ENCODE data around the gene IL17REL.

IL17REL gene

DNA sequence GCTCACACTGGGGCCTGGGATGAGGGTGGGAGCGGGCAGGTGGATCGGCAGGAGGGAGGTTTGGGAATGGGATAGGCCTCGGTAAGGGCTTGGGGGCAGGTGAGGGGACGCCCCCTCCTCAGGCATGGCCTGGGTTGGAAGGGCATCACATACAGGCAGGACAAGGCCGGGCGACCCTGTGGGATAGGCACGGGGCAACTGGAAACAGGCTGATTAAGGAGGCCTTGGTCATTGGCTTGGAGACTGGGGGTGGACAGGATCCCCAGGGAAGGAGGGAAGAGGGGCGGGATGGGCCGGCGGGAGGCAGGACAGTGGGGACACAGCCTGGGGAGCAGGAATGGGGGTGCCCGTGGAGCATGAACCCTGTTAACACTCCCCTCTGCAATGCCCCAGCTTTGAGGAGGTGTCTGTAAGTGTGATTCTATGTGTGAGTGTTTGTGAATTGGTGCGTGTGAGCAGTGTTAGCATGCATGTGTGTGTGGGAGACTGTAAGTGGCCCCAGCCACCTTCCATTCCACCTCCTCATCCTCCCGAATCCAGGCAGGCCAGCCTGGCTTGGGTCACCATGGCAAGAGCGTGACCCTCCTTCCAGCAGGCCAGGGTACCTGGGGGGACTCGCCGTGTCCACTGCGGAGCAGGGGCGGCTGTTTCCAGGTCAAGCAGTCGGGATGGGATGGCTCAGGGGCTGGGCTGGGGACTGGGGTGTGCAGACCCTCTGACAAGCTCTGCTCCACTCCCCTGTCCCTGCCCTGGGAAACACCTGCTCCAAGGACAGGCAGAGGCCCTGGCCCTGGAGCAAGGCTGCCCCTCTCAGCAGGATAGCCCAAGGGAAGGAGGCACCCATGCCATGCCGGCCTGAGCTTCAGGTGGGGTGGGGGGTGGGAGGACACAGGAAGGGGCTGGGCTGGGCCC is 55.4 kb downstream of the IL17REL start:
- Histone ChIP-seq H3K27ac (no peak overlapping the region), H3K9ac (ENCODE audit: insufficient read length) (no peak overlapping the region), H3K9me3 (ENCODE audit: low read depth, low read length) (no peaks in the 10 kb centered on the region), H3K36me3 (ENCODE audit: insufficient read depth, low read length) (peaks cover 6% of the 10 kb centered on the region), H3K4me3 (no peak overlapping the region)
- no peak for TF ChIP-seq EZH2 (IDR thresholded peaks at IDR 0.05)
- TF ChIP-seq FOXP2 (optimal IDR thresholded peaks at IDR 0.05; ENCODE audit: control extremely low read depth, extremely low read length, insufficient read depth) = no peak
- TF ChIP-seq POLR2AphosphoS5 (IDR thresholded peaks at IDR 0.05; ENCODE audit: borderline replicate concordance, low read depth, low read length) = no peak
- no peak for DNase-seq (ENCODE audit: low read depth, low spot score)

GRCh38 chr22:49956418-49956770 is 56.2 kb downstream of the IL17REL start:
- Histone ChIP-seq H3K4me3 (no peak overlapping the region), H3K36me3 (ENCODE audit: insufficient read depth, low read length) (peaks cover under 1% of the 10 kb centered on the region), H3K9me3 (ENCODE audit: low read depth, low read length) (no peaks in the 10 kb centered on the region), H3K27ac (no peak overlapping the region), H3K9ac (ENCODE audit: insufficient read length) (no peak overlapping the region)
- DNase-seq (ENCODE audit: low read depth, low spot score) = no peak
- TF ChIP-seq POLR2AphosphoS5 (IDR thresholded peaks at IDR 0.05; ENCODE audit: borderline replicate concordance, low read depth, low read length) (no peak), EZH2 (IDR thresholded peaks at IDR 0.05) (no peak), FOXP2 (optimal IDR thresholded peaks at IDR 0.05; ENCODE audit: control extremely low read depth, extremely low read length, insufficient read depth) (no peak)

DNA sequence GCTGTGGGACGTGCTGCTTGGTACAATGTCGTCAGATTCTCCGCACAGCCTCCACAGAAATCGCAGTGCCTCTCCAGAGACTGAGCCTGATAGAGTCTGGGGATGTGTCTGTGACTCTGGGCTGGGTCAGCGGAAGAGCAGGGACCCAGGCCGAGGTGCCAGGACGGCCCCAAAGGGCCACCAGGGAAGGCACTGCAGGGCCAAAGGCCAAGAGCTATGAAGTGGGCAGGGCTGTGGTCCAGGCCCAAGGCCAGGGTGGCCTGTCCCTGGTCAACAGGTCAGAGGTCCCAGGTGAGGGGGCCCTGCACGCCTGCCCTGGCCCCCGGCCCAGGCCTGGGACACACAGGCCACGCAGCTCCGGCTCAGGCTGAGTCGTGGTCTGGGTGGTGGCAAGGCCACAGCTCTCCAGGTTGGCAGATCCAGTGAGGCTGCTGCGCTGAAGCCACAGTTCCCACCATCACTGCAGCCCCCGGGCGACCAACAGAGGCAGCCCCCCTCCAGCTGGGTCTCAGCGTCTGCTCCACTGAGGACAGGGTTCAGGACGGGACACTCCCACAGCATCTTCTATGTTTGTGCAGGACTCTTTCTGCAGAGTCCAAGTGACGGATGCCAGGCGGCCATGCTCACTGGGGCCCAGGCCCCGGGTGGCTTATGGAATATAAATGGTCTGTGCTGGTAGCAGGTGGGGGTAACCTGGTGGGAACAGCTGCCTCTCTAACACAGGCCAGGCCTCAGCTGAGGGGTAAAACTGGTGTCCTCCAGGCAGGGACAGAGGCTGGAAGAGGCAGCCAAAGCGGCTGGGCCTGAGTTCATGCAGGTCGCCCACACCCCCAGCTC is 56.8 kb downstream of the IL17REL start:
- Histone ChIP-seq H3K4me3 (no peak overlapping the region), H3K27ac (no peak overlapping the region), H3K9ac (ENCODE audit: insufficient read length) (no peak overlapping the region), H3K36me3 (ENCODE audit: insufficient read depth, low read length) (no peaks in the 10 kb centered on the region), H3K9me3 (ENCODE audit: low read depth, low read length) (no peaks in the 10 kb centered on the region)
- DNase-seq (ENCODE audit: low read depth, low spot score) = no peak
- TF ChIP-seq FOXP2 (optimal IDR thresholded peaks at IDR 0.05; ENCODE audit: control extremely low read depth, extremely low read length, insufficient read depth) (no peak), EZH2 (IDR thresholded peaks at IDR 0.05) (no peak), POLR2AphosphoS5 (IDR thresholded peaks at IDR 0.05; ENCODE audit: borderline replicate concordance, low read depth, low read length) (no peak)

- no peak for DNase-seq (ENCODE audit: low read depth, low spot score)
- Histone ChIP-seq H3K27ac (no peak overlapping the region), H3K9ac (ENCODE audit: insufficient read length) (no peak overlapping the region), H3K4me3 (no peak overlapping the region), H3K36me3 (ENCODE audit: insufficient read depth, low read length) (no peaks in the 10 kb centered on the region), H3K9me3 (ENCODE audit: low read depth, low read length) (no peaks in the 10 kb centered on the region)
- TF ChIP-seq POLR2AphosphoS5 (IDR thresholded peaks at IDR 0.05; ENCODE audit: borderline replicate concordance, low read depth, low read length) (no peak), EZH2 (IDR thresholded peaks at IDR 0.05) (no peak), FOXP2 (optimal IDR thresholded peaks at IDR 0.05; ENCODE audit: control extremely low read depth, extremely low read length, insufficient read depth) (no peak)
Measured at GRCh38 chr22:49954991-49955580, 57.5 kb downstream of the IL17REL start.

DNA sequence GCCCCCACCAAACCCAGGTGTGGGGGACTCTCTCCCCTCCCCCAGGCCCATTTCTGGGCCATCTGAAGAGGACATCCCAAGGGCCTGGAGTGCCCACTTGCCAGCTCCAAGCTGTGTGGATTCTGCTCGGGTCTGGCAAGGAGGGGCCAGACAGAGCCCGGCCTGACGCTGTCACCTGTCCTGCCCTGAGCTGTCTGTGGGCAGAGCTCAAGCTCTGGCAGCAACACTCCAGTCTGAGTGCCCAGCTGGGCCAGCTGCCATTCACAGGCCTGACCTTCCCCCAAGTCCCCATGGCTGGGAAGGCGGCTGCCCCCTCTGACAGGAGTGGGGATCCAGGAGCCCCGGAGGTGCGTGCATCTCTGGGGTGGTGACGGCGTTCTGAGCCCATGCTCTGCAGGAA is 58.2 kb downstream of the IL17REL start:
- Histone ChIP-seq H3K27ac (no peak overlapping the region), H3K9ac (ENCODE audit: insufficient read length) (no peak overlapping the region), H3K36me3 (ENCODE audit: insufficient read depth, low read length) (no peaks in the 10 kb centered on the region), H3K4me3 (no peak overlapping the region), H3K9me3 (ENCODE audit: low read depth, low read length) (no peaks in the 10 kb centered on the region)
- TF ChIP-seq EZH2 (IDR thresholded peaks at IDR 0.05) (no peak), POLR2AphosphoS5 (IDR thresholded peaks at IDR 0.05; ENCODE audit: borderline replicate concordance, low read depth, low read length) (no peak), FOXP2 (optimal IDR thresholded peaks at IDR 0.05; ENCODE audit: control extremely low read depth, extremely low read length, insufficient read depth) (no peak)
- no peak for DNase-seq (ENCODE audit: low read depth, low spot score)

DNA sequence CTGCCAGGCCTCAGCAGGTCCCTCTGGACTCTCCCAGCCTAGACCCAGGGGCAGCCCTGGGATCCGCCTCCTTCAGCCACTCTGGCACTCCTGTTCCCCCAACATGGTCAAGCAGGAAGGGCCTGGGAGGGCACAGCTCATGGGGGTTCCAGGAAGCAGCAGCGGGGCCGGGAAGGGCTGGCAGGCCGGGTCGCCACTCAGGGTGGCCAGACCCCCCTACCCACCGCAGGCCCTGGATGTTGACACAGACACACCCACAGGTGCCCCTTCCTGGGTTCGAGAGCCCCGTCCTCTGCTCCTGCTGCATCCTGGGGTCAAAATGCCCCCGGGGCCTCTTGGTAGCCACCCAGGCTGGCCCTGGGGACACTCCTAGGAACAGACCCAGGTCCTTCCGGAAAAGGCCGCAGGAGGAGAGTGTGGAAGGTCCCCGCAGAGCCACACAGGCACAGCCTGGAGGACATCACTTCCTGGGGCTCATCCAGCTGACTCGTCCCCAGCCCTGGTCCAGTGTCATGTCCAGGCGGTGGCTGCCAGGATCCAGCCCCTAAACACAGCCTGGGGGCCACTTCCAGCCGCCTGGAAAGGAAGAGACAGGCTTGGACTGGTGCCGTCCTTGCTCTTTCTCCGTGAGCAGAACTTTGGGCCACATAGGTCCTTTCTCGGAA is 58.8 kb downstream of the IL17REL start:
- Histone ChIP-seq H3K4me3 (no peak overlapping the region), H3K36me3 (ENCODE audit: insufficient read depth, low read length) (no peaks in the 10 kb centered on the region), H3K27ac (no peak overlapping the region), H3K9me3 (ENCODE audit: low read depth, low read length) (no peaks in the 10 kb centered on the region), H3K9ac (ENCODE audit: insufficient read length) (no peak overlapping the region)
- no peak for DNase-seq (ENCODE audit: low read depth, low spot score)
- no peak for TF ChIP-seq POLR2AphosphoS5 (IDR thresholded peaks at IDR 0.05; ENCODE audit: borderline replicate concordance, low read depth, low read length)
- TF ChIP-seq EZH2 (IDR thresholded peaks at IDR 0.05) = no peak
- no peak for TF ChIP-seq FOXP2 (optimal IDR thresholded peaks at IDR 0.05; ENCODE audit: control extremely low read depth, extremely low read length, insufficient read depth)

GRCh38 chr22:49953027-49953679 is 59.4 kb downstream of the IL17REL start:
- no peak overlapping the region for H3K9ac ChIP-seq (ENCODE audit: insufficient read length)

More at GRCh38 chr22:49953027-49953679, 59.4 kb downstream of the IL17REL start:
- H3K9me3 ChIP-seq (ENCODE audit: low read depth, low read length) = no peaks in the 10 kb centered on the region
- no peak overlapping the region for H3K4me3 ChIP-seq
- DNase-seq (ENCODE audit: low read depth, low spot score) = no peak
- H3K36me3 ChIP-seq (ENCODE audit: insufficient read depth, low read length) = no peaks in the 10 kb centered on the region
- TF ChIP-seq POLR2AphosphoS5 (IDR thresholded peaks at IDR 0.05; ENCODE audit: borderline replicate concordance, low read depth, low read length) (no peak), FOXP2 (optimal IDR thresholded peaks at IDR 0.05; ENCODE audit: control extremely low read depth, extremely low read length, insufficient read depth) (no peak), EZH2 (IDR thresholded peaks at IDR 0.05) (no peak)
- H3K27ac ChIP-seq = no peak overlapping the region
